GM10266 (cell line): ENCODE data around the gene FGFR3.

Source experiments
- DNase-seq: peaks from one replicate; pipeline ENCODE4 v3.0.0; 2012; ENCODE audit errors: extremely low spot score
- TF ChIP-seq, protein P1 (sequence below): IDR thresholded peaks from 2 replicates; pipeline ENCODE4 v1.5.1; 2012; ENCODE audit warnings: mild to moderate bottlenecking, low read depth; ENCODE audit not compliant: control insufficient read depth, insufficient read depth; ENCODE audit errors: missing control alignments

The FGFR3 gene

DNA sequence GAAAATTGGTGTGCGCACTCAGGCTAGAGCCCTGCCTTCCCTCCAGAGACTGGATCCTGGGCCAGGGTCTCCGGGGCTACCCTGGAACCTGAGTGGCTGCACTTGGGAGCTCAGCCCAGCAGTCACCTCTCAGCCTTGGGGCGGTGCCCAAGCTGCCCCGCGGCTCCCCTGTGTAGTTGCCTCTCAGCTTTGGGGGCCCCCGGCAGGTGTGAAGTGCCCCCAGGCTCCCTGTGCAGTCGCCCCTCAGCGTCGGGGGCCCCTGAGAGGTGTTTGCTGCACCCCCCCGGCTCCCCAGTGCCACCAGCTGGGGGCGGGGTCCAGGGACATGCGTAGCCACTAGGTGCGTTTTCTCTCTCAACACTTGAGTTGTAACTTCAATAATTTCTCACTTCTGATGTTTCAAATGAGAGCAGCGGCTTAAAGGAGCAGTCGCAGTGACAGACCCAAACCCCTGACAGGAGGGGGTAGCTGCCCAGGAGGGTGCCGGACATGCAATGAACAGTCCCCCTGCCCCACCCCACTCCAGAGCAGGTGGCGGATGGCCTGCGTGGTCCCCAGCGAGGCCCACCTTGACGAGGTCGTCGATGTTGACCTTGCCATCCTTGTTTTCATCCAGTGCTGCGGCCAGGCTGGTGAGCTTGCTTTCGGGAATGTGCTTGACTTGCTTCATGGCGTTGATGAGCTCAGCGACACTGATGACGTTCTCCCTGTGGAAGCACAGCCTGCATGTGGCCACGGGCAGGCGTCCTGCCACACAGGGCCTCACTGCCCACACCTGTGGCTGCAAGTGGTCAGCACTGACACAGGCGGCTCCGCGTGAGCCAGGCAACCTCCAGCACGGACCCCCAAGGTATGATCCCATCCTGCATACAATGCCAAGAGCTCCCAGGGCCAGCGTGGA is 22.3 kb downstream of the FGFR3 start:
- TF ChIP-seq, protein P1, sequence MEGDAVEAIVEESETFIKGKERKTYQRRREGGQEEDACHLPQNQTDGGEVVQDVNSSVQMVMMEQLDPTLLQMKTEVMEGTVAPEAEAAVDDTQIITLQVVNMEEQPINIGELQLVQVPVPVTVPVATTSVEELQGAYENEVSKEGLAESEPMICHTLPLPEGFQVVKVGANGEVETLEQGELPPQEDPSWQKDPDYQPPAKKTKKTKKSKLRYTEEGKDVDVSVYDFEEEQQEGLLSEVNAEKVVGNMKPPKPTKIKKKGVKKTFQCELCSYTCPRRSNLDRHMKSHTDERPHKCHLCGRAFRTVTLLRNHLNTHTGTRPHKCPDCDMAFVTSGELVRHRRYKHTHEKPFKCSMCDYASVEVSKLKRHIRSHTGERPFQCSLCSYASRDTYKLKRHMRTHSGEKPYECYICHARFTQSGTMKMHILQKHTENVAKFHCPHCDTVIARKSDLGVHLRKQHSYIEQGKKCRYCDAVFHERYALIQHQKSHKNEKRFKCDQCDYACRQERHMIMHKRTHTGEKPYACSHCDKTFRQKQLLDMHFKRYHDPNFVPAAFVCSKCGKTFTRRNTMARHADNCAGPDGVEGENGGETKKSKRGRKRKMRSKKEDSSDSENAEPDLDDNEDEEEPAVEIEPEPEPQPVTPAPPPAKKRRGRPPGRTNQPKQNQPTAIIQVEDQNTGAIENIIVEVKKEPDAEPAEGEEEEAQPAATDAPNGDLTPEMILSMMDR = no peak
- no peak for DNase-seq

DNA sequence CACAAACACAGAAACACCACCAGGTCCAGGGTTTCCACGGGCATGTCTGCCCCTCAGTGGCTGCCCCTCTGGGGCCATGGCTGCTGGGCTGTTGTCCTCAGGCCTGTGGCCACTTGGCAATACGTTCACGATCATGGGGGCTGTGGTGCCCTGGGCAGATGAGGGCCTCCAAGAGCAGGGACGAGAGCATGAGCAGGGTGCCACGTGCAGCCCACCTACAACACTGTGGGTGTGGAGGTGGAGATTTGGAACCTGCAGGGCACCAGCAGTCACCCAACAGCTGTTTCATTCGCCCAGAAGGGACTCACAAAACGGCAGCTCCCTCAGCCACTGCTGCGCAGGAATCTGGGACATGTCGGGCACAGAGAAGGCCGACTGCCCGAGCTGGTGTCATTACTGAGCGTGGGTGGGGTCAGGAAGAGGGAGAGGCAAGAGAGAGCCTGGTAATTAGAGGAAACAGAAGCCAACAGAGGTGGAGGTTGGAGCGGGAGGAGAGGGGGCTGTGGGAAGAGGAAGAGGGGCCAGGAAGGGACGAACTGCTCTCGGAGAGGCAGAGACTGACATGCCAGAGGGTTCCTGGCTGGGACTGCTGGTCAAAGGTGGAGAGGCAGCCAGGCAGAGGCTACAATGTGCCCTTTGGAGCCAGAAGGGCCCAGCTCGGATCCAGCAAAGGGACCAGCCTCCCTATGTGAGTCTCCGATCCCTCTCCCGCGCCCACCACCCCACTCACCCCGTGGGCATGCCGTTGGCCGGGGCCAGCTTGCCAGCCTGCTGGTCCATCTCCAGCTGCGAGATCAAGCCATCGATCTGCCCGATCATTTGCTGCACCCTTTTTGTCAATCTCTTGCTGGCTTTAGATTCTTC is 23.1 kb downstream of the FGFR3 start:
- no peak for DNase-seq
- TF ChIP-seq, protein P1 = no peak

DNA sequence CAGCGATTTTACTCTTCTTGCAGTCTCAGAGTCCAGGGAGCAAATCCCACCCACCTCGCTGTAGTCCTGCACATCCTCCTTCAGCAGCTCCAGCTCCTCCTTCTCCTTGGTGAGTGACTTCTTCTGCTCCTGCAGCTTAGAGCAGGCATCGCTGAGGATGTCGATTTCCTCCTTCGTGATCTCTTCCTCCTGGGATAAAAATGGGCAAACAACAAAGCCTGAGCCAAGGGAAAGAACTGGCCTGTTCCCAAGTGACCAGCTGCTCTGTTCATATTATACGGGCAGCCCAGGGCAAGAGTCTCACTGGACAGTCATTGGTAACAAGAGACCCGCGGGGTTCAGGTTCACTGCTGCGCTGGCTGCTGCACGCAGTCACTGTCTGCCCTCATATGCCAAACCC is 26.2 kb downstream of the FGFR3 start:
- DNase-seq = no peak
- TF ChIP-seq, protein P1 = no peak

DNA sequence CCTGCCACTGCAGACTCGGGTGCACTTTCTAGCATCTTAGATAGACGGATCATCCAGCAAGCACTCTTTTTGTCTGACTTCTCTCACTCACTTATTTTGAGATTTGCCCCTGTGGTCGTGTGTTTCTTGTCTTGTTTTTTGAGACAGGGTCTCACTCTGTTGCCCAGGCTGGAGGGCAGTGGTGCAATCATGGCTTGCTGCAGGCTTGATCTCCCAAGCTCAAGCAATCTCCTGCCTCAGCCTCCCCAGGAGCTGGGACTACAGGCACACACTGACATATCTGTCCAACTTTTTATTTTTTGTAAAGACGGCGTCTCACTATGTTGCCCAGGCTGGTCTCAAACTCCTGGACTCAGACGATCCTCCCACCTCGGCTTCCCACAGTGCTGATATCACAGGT is 26.7 kb downstream of the FGFR3 start:
- no peak for DNase-seq
- TF ChIP-seq, protein P1 = no peak

DNA sequence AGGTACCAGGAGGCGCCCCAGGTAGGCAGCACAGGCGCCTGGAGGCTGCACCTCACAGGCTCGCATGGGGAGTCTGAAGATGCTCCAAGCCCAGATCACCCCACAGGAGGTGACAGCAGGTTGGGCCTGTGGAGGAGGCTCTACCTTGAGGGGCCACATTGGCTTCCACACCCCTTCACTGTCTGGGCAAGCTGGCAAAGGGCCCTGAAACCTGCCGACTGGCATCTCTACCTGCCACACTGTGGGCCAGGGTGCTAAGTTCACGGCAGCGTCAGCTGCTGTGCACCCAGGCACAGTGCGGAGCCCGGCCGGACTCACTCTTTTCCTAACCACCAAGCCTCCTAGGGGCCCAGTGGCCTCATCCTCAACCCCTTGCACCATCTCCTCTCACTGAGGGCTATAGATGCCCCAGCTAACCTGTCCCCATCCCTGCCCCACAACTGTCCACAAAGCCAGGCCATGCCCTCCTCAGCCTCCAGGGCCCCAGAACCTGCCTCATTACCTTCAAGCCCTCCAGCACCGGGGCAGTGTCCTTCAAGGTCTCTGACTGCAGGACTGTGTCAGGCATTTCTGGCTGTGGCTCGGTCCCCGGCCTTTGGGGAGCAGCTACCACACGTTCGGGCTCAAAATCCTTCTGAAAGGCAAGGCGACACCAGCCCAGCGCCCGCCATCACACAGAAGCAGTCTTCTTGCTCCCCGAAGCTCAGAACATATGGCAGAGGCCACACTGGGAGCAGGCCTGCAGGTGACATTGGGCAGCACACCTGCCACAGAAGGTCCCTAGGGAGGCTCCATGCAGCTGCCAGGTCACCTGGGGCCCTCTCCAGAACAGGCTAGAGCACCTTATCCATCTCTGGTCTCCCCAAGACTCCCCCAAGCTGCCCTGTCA is 28.8 kb downstream of the FGFR3 start:
- DNase-seq = no peak
- TF ChIP-seq, protein P1 = no peak

DNA sequence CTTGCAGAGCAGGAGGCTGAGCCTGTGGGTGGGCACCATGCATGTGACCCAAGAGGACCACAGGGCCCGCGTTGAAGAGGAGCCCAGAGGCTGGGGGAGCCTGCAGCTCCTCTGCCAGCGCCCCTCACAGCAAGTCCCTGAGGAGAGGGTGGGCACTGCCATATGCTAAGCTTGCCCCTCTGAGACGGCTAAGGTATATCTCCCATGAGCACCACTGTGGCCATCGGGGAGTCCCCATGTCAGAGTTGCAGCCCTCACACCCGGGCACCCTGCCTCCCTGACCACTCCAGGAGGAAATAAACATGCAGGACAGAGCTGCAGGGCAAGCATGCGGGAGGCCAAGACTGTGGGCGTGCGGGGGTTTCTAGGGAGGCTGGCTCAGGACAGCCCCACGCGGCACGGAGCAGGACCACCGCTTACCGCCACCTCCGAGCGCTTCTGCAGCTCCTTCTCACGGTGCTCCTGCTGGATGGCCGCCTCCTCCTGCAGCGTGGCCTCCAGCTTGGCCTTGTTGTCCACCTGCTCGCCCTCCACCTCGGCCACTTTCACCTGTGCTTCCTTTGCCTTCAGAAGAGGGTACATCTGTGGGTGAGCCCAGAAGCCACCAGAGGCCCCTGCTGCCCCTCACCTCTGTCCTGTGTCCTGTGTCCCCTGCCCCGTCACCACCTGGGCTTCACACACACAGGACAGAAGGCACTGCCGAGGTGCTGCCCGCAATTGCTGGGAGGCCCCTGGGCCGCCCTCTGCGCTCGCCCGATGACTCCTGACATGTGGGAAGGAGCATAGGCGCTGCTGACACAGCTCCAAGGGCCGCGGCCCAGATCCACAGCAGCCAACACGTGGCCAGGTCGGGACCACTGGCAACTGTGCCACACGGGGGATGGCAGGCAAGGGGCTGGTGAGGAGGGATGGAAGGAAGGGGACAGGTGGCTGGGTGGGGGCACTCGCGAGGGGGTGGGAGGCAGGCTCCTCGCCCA is 29.8 kb downstream of the FGFR3 start:
- TF ChIP-seq, protein P1 = no peak
- DNase-seq = no peak
